Right lobe of liver (tissue), 6 donors: ENCODE results near the gene DRGX. TPM values are rescaled to one million over a fixed set of nuclear protein-coding genes. Genes with fewer than 3 reads are reported as not detected.

Source experiments
- ATAC-seq, 4 donors: fragments of 200-7000 bp; cut with Tn5 transposase; one replicate each; pipeline ENCODE4 v1.9.1; 2020; ENCODE audit warnings: mild to moderate bottlenecking in 4 of 4, moderate library complexity in 4 of 4
- DNase-seq, 3 donors: peaks; one replicate each; pipeline ENCODE4 v3.0.0-alpha.2; 2020
- H3K27ac ChIP-seq, 3 donors: fragments of 200-600 bp; one replicate each; pipeline ENCODE4 v1.8.0; 2022
- H3K27me3 ChIP-seq, 2 donors: fragments of 200-600 bp; one replicate each; pipeline ENCODE4 v1.8.0; 2022
- H3K36me3 ChIP-seq, 4 donors: fragments of 200-600 bp; sonication (generic) in 1 of 4; one replicate each; pipeline versions ENCODE4 v1.5.1 to v1.8.0; 2017 to 2022; ENCODE audit warnings: control low read depth in 1 of 4
- H3K4me1 ChIP-seq, 4 donors: fragments of 200-600 bp; sonication (generic) in 1 of 4; one replicate each; pipeline versions ENCODE4 v1.5.1 to v1.8.0; 2017 to 2022; ENCODE audit warnings: control low read depth in 1 of 4
- H3K4me3 ChIP-seq, 3 donors: fragments of 200-600 bp; one replicate each; pipeline ENCODE4 v1.8.0; 2022
- H3K9me3 ChIP-seq, 4 donors: fragments of 200-600 bp; sonication (generic) in 1 of 4; one replicate each; pipeline versions ENCODE4 v1.5.1 to v1.8.0; 2017 to 2022; ENCODE audit warnings: control low read depth in 1 of 4
- POLR2A ChIP-seq: fragments of 450-650 bp; IDR thresholded peaks from one replicate; pipeline ENCODE4 v1.6.1; 2017; ENCODE audit warnings: antibody characterized with exemption, mild to moderate bottlenecking
- WGBS: methylation state at CpG from one replicate; pipeline ENCODE4 v1.1.6; 2018; ENCODE audit warnings: low coverage, low lambda C conversion rate; ENCODE audit not compliant: insufficient coverage; ENCODE audit errors: missing lambda C conversion rate; 5-methylcytosine and 5-hydroxymethylcytosine counted together
- intact Hi-C, 2 donors: fragments of 100-400 bp; cut with DNase I; formaldehyde crosslinking; loops; one replicate each; pipeline versions ENCODE4 v1.11.2 to v1.14.1; 2022
- total RNA-seq, 6 experiments: library from RNA; depleted of rRNA in 2 of 6; stranded (reverse); fragments of >200 nt in 2 of 6; fragmentation: NEBNext Ultra II Directional in 3 of 6; extraction: Animal tissue kit (Norgen Biotek cat#: 25700) in 3 of 6; gene quantifications; one replicate each; pipeline versions ENCODE4 v1.1.0 to v1.2.4, GENCODE V29; 2016 to 2023
- TF ChIP-seq, protein P1 (sequence below), 4 donors: fragments of 200-600 bp in 3 of 4; fragments of 450-650 bp in 1 of 4; IDR thresholded peaks; one replicate each; pipeline versions ENCODE4 v1.5.1 to v1.8.0; 2016 to 2022; ENCODE audit warnings: antibody characterized with exemption in 4 of 4, mild to moderate bottlenecking in 2 of 4
- donor health status: DM: no; HTN: yes; CAD: no.
- donor health status: DM: no; HTN: no; CAD: no.
- donor health status: DM: no; HTN: no; CAD: no.
- donor health status: DM: no; HTN: yes; CAD: no.
- donor health status: DM: no; HTN: yes; CAD: no.

DRGX gene
- total RNA-seq, 6 experiments from 2014 or later, result not detected

DNA sequence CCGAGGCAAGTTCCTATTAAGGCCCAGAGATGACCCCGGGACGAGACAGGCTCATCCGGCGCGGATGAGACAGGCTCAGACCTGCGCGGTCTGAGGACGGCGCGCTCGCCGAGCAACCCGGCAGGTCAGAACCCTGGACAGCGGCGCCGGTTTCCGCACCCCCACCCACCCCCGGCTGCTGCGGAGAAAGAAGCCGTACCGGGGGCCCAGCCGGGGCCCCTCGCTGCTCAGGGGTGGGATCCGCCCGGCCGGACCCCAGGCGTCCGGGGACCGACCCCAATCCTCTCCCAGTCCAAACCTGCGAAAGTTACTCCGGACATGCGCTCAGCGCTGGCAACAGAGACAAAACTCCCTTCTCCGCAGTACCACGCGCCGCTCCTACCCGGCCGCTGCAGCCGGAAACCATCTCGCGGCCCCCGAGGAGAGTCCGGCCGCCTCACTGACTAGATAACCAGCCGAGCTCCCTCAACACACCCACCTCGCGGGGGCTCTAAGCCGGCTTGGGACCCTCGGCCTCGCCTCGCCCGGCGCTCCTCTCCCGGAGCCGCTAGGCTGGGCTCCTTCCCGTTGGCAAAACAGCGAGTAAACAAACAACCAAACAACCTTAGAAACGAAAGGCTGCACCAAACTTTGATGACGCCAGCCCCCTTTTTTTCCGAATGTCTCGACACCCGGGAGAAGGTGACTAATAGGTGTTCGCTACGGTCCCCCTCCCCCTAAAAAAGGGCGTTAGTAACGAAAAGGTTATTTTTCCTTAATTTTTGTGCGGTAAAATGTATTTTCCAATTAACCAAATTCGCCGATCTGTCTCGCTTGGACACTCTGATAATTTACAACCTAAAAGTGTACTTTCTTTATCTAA, 2.3 kb upstream of the DRGX start:
- TF ChIP-seq, protein P1, sequence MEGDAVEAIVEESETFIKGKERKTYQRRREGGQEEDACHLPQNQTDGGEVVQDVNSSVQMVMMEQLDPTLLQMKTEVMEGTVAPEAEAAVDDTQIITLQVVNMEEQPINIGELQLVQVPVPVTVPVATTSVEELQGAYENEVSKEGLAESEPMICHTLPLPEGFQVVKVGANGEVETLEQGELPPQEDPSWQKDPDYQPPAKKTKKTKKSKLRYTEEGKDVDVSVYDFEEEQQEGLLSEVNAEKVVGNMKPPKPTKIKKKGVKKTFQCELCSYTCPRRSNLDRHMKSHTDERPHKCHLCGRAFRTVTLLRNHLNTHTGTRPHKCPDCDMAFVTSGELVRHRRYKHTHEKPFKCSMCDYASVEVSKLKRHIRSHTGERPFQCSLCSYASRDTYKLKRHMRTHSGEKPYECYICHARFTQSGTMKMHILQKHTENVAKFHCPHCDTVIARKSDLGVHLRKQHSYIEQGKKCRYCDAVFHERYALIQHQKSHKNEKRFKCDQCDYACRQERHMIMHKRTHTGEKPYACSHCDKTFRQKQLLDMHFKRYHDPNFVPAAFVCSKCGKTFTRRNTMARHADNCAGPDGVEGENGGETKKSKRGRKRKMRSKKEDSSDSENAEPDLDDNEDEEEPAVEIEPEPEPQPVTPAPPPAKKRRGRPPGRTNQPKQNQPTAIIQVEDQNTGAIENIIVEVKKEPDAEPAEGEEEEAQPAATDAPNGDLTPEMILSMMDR (IDR thresholded peaks at IDR 0.05), result no peak
- no peak for TF ChIP-seq POLR2A
- Histone ChIP-seq H3K4me3 (peak overlapping the region in 1 of 3 donors; percentile 32), H3K27me3 (peaks cover 28 to 43% of the 10 kb centered on the region in 2 donors), H3K4me1 (peaks cover 0 to 13% (median 0%) of the 10 kb centered on the region in 4 donors), H3K27ac (no peak overlapping the region), H3K9me3 (no peaks in the 10 kb centered on the region), H3K36me3 (no peaks in the 10 kb centered on the region)
- DNase-seq (peak in 2 of 3 donors; percentile 64 to 77), ATAC-seq (peak; percentile 83 to 96 (median 90))
- intact Hi-C loops, result no loop called here
- WGBS, result 5% methylated on average over 29 of the region's 72 CpGs

DNA sequence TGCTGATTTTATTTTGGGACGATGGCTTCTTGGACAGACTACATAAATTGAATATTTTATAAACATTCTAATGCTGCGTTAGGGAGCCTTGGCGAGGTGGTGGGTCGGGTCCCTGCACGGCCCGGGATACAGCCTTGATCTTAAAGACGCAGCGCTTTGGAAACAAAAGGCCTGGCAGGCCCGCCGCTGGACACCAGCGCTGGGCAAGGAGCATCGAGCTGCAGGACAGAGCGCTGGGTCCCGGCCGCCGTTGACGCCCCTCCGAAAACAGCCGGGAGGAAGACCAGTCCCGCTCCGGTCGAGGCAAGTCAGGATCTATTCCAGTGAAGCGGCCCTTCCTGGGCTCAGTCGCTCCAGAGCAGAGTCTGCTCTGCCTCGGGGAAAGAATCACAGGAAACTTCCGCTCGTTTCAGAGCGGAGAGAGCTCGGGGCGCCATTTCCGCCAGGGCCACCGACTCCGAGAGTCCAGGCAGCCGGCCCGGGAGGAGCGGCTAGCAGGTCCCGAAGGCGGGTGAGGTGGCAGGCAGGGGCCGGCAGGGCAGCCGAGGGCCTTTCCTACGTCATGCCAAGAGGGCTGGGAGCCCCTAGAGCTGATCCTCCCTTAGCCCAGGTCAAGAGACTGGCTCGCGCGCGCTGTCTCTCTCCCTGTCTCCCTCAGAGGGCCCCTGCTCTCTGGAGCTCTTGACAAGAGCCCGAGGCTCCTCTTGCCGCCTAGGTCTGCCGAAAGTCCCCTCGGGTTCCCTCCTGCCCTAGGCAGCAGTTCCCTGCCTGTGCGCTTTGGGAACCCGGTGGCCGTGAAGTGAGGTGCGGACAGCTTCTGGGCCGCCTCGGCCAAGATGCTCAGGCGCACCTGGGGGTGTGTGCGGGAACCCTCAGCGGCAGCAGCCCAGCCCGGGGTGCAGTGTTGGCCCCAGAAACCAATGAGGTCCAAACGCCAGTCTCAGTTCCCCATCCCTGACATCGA, 1.4 kb upstream of the DRGX start:
- H3K4me3 ChIP-seq, result no peak overlapping the region
- H3K27me3 ChIP-seq, result peaks cover 28 to 43% of the 10 kb centered on the region in 2 donors
- WGBS, result 3% methylated on average over 17 of the region's 61 CpGs
- ATAC-seq (peak in 2 of 4 donors; percentile 7 to 13), DNase-seq (no peak)
- no peak for TF ChIP-seq POLR2A
- TF ChIP-seq, protein P1 (IDR thresholded peaks at IDR 0.05), result no peak
- H3K4me1 ChIP-seq, result peaks cover 0 to 13% (median 0%) of the 10 kb centered on the region in 4 donors
- no peaks in the 10 kb centered on the region for H3K9me3 ChIP-seq
- H3K36me3 ChIP-seq, result no peaks in the 10 kb centered on the region
- H3K27ac ChIP-seq, result no peak overlapping the region
- intact Hi-C loops, result no loop called here

DNA sequence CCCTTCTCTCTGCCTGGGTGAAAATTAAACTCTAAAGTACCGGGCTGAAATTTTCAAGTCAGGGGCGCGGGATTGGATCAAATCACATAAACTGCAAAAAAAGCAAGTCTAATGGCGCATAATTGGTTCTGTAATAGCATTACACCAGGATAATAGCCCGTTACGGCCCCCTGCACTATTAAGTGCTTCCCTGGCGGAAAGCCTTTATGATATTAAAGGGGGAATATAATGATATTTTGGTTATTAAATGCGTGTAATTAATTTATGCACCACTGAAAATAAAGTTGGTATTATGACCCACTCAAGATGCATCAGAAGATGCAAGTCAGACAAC, 744 bp upstream of the DRGX start:
- no peak overlapping the region for H3K4me3 ChIP-seq
- WGBS, result 16% methylated on average over 8 of the region's 8 CpGs
- ATAC-seq (no peak), DNase-seq (no peak)
- intact Hi-C loops, result no loop called here
- peaks cover 0 to 13% (median 0%) of the 10 kb centered on the region in 4 donors for H3K4me1 ChIP-seq
- no peaks in the 10 kb centered on the region for H3K9me3 ChIP-seq
- H3K27ac ChIP-seq, result no peak overlapping the region
- H3K27me3 ChIP-seq, result peaks cover 28 to 43% of the 10 kb centered on the region in 2 donors
- H3K36me3 ChIP-seq, result no peaks in the 10 kb centered on the region
- TF ChIP-seq, protein P1 (IDR thresholded peaks at IDR 0.05), result no peak
- TF ChIP-seq POLR2A, result no peak

DNA sequence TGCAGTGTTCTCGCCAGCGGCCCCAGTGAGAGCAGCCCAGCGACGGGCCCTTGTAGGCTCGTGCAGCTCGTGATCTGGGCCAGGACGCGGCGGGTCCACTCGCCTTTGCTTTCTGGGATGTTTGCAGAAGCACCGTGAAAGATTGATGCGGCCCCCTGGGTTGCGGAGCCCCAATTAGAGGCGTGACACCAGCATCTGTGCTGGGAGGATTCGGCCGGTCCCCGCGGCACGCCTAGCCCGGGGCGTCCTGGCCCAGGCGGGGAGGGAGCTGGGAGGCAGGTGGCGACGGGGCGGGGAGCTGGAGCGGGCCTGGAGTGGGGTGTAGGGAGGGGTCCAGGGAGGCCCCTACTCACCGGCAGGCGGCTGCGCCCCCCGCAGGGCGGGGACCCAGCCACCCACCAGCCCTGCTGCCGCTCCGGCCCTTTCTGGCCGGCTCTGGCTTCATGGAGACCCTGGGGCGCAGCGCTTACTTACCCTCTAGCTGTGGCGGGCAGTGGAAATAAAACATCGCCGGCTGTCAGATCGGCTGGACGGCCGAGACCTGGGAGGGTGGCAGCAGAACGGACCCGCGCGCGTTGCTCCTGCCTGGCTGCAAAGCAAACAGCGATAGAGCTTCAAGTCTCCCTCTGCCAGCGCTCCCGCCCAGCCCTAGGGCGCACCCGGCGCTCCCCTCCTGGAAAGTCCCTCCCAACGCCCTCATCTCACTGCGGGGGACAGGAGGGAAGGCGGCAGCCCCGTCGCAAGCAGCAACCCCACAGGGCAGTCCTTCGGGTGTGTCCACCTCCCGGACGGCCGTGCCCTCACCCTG, 752 bp downstream of the DRGX start:
- H3K9me3 ChIP-seq, result no peaks in the 10 kb centered on the region
- peaks cover 27 to 43% of the 10 kb centered on the region in 2 donors for H3K27me3 ChIP-seq
- DNase-seq, result no peak
- TF ChIP-seq, protein P1 (IDR thresholded peaks at IDR 0.05), result no peak
- no peak for TF ChIP-seq POLR2A
- H3K27ac ChIP-seq, result no peak overlapping the region
- no peak overlapping the region for H3K4me3 ChIP-seq
- H3K36me3 ChIP-seq, result no peaks in the 10 kb centered on the region
- 1% methylated on average over 15 of the region's 62 CpGs for WGBS
- peak in 1 of 4 donors; percentile 11 for ATAC-seq
- intact Hi-C loops, result no loop called here
- H3K4me1 ChIP-seq, result peaks cover 0 to 13% (median 0%) of the 10 kb centered on the region in 4 donors
